ENCODE data around the gene RAD23B.
A peak's percentile ranks its signal among the peaks of the same experiment; 100 is the strongest.

Gene RAD23B

GRCh38 chr9:107337676-107338590, 54.9 kb downstream of the RAD23B start:
- DNase-seq = peak in 3 of 14 donors; percentile 16 to 62 (median 34)

GRCh38 chr9:107338911-107339659, 56.0 kb downstream of the RAD23B start:
- DNase-seq = no peak

- peak in 10 of 14 donors; percentile 5 to 62 (median 24) for DNase-seq
These were observed 58.0 kb downstream of the RAD23B start for GRCh38 chr9:107340920-107341632.

GRCh38 chr9:107342476-107343161, 59.5 kb downstream of the RAD23B start:
- DNase-seq = no peak

GRCh38 chr9:107345327-107345726, 62.2 kb downstream of the RAD23B start:
- no peak for DNase-seq

- no peak for DNase-seq
These were observed 65.8 kb downstream of the RAD23B start for GRCh38 chr9:107348836-107349235.

GRCh38 chr9:107350443-107350842, 67.4 kb downstream of the RAD23B start:
- DNase-seq = no peak

GRCh38 chr9:107351382-107352045, 68.4 kb downstream of the RAD23B start:
- no peak for DNase-seq

GRCh38 chr9:107355394-107355793, 72.3 kb downstream of the RAD23B start:
- DNase-seq = no peak

- no peak for DNase-seq
These were observed 75.9 kb downstream of the RAD23B start for GRCh38 chr9:107358986-107359385.

GRCh38 chr9:107360098-107360497, 77.0 kb downstream of the RAD23B start:
- no peak for DNase-seq

- DNase-seq = no peak
These were observed 78.7 kb downstream of the RAD23B start for GRCh38 chr9:107361816-107362215.

GRCh38 chr9:107363516-107364152, 80.6 kb downstream of the RAD23B start:
- DNase-seq = no peak

GRCh38 chr9:107367727-107368502, 84.8 kb downstream of the RAD23B start:
- DNase-seq = no peak

- no peak for DNase-seq
These were observed 85.6 kb downstream of the RAD23B start for GRCh38 chr9:107368696-107369095.

GRCh38 chr9:107373809-107374208, 90.7 kb downstream of the RAD23B start:
- DNase-seq = no peak

GRCh38 chr9:107375001-107375400, 91.9 kb downstream of the RAD23B start:
- no peak for DNase-seq

GRCh38 chr9:107375651-107376369, 92.7 kb downstream of the RAD23B start:
- DNase-seq = no peak

GRCh38 chr9:107378006-107378405, 94.9 kb downstream of the RAD23B start:
- DNase-seq = peak in 1 of 14 donors; percentile 53
